DOHH2 (cell line): ENCODE results near the gene PDGFB.

Experiments
- H3F3A ChIP-seq: fragments of 200-600 bp; sonication (generic), shearing (Covaris generic); 2 replicates; pipeline ENCODE4 v1.6.0; 2016; ENCODE audit warnings: antibody characterized with exemption, mild to moderate bottlenecking; ENCODE audit not compliant: control insufficient read depth, insufficient read depth
- H3K27ac ChIP-seq: fragments of 200-600 bp; sonication (generic); 2 replicates; pipeline ENCODE4 v1.5.1; 2014; ENCODE audit warnings: low read depth, mild to moderate bottlenecking, low read length, moderate library complexity
- H3K27me3 ChIP-seq: fragments of 200-600 bp; sonication (generic); 2 replicates; pipeline ENCODE4 v1.6.1; 2014; ENCODE audit warnings: mild to moderate bottlenecking, low read length, mixed read lengths; ENCODE audit not compliant: control insufficient read depth
- H3K36me3 ChIP-seq: fragments of 200-600 bp; sonication (generic); 2 replicates; pipeline ENCODE4 v1.6.1; 2014; ENCODE audit warnings: mild to moderate bottlenecking, low read length, moderate library complexity, mixed read lengths; ENCODE audit not compliant: control insufficient read depth
- H3K4me1 ChIP-seq: fragments of 200-600 bp; sonication (generic); 2 replicates; pipeline ENCODE4 v1.6.1; 2014; ENCODE audit warnings: mild to moderate bottlenecking, low read length, mixed read lengths; ENCODE audit not compliant: control insufficient read depth
- H3K4me2 ChIP-seq: fragments of 200-600 bp; sonication (generic); 2 replicates; pipeline ENCODE4 v1.6.0; 2014; ENCODE audit warnings: mild to moderate bottlenecking, low read length, moderate library complexity
- H3K4me3 ChIP-seq: fragments of 200-600 bp; sonication (generic); 2 replicates; pipeline ENCODE4 v1.5.1; 2014; ENCODE audit warnings: mild to moderate bottlenecking, low read length, mixed read lengths
- H3K79me2 ChIP-seq: fragments of 200-600 bp; sonication (generic); 2 replicates; pipeline ENCODE4 v1.6.1; 2014; ENCODE audit warnings: mild to moderate bottlenecking, low read length, mixed read lengths; ENCODE audit not compliant: control insufficient read depth
- H3K9me2 ChIP-seq: fragments of 200-600 bp; sonication (generic); replicated peaks from 2 replicates; pipeline ENCODE4 v1.6.1; 2014; ENCODE audit warnings: mild to moderate bottlenecking, low read length, mixed read lengths; ENCODE audit not compliant: control insufficient read depth
- H3K9me3 ChIP-seq: fragments of 200-600 bp; sonication (generic); 2 replicates; pipeline ENCODE4 v1.6.1; 2014; ENCODE audit warnings: antibody characterized with exemption, low read length, mixed read lengths; ENCODE audit not compliant: control insufficient read depth, insufficient read depth
- H4K20me1 ChIP-seq: fragments of 200-600 bp; sonication (generic); 2 replicates; pipeline ENCODE4 v1.6.0; 2014; ENCODE audit warnings: low read depth, mild to moderate bottlenecking, antibody characterized with exemption, low read length, moderate library complexity; ENCODE audit not compliant: control insufficient read depth, insufficient read depth
- EZH2phosphoT487 ChIP-seq: fragments of 200-600 bp; sonication (generic); IDR thresholded peaks from 2 replicates; pipeline ENCODE4 v1.6.1; 2017; ENCODE audit warnings: borderline replicate concordance, mild to moderate bottlenecking, antibody characterized with exemption, low read length, moderate library complexity, mixed read lengths
- TF ChIP-seq, protein P1 (sequence below): fragments of 200-600 bp; sonication (generic); IDR thresholded peaks from one replicate; pipeline ENCODE4 v1.5.1; 2014; ENCODE audit warnings: antibody characterized with exemption, mild to moderate bottlenecking, low read depth, low read length; ENCODE audit not compliant: poor library complexity, severe bottlenecking

PDGFB gene

DNA sequence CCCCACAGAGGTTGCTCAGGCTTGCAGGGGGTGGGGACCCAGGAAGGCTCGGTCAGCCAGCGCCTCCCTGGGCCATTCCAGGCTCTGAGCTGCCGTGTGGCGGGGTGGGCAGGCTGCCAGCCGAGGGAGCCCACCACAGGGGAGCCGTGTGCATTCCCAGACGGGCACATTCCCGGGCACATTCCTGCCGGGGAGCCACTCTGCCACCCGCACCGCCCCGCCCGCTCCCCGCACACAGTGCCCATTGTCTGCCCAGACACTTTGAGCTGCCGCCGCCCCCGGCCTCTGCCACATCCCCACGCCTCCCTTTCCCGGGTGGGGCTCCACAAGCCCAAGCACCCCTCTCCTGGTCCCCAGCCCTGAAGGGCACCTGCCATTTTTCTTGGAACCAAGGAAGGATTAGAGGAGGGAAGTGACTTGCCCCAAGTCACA lies 47.3 kb upstream of the PDGFB start:
- no peaks in the 10 kb centered on the region for H4K20me1 ChIP-seq
- H3K4me2 ChIP-seq = no peak overlapping the region
- no peak overlapping the region for H3K4me3 ChIP-seq
- H3K9me2 ChIP-seq = no peaks in the 10 kb centered on the region
- TF ChIP-seq, protein P1, sequence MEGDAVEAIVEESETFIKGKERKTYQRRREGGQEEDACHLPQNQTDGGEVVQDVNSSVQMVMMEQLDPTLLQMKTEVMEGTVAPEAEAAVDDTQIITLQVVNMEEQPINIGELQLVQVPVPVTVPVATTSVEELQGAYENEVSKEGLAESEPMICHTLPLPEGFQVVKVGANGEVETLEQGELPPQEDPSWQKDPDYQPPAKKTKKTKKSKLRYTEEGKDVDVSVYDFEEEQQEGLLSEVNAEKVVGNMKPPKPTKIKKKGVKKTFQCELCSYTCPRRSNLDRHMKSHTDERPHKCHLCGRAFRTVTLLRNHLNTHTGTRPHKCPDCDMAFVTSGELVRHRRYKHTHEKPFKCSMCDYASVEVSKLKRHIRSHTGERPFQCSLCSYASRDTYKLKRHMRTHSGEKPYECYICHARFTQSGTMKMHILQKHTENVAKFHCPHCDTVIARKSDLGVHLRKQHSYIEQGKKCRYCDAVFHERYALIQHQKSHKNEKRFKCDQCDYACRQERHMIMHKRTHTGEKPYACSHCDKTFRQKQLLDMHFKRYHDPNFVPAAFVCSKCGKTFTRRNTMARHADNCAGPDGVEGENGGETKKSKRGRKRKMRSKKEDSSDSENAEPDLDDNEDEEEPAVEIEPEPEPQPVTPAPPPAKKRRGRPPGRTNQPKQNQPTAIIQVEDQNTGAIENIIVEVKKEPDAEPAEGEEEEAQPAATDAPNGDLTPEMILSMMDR = no peak
- TF ChIP-seq EZH2phosphoT487 = no peak
- no peaks in the 10 kb centered on the region for H3F3A ChIP-seq
- H3K79me2 ChIP-seq = no peaks in the 10 kb centered on the region
- H3K4me1 ChIP-seq = peaks cover 17% of the 10 kb centered on the region
- no peaks in the 10 kb centered on the region for H3K36me3 ChIP-seq
- no peaks in the 10 kb centered on the region for H3K9me3 ChIP-seq
- peaks cover 1% of the 10 kb centered on the region; the same call in 1 of the 2 replicates for H3K27me3 ChIP-seq
- no peak overlapping the region for H3K27ac ChIP-seq

DNA sequence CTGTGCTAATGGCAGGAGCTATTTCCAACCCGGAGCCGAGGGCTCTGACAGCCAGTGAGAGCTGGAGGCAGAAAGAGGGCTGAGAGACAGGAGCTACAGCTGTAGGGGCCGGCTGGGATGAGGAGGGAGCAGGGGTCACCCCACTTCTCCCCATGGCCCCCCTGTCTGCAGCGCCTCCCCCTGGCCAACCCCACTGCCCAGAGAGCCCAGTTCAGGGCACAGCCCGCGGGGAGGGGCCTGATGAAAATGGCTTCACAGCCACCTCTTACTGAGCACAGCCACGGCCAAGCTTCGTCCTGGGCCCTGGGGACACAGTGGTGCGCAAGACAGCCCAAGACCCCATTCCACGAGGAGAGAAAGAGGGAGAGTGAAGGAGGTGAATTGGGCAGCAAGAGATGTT lies 46.7 kb upstream of the PDGFB start:
- Histone ChIP-seq H3K4me1 (peaks cover 17% of the 10 kb centered on the region), H3K4me2 (no peak overlapping the region), H3K79me2 (no peaks in the 10 kb centered on the region), H3K4me3 (no peak overlapping the region), H3K9me3 (no peaks in the 10 kb centered on the region), H3F3A (no peaks in the 10 kb centered on the region), H3K27me3 (peaks cover 5% of the 10 kb centered on the region), H3K27ac (no peak overlapping the region), H4K20me1 (no peaks in the 10 kb centered on the region), H3K9me2 (no peaks in the 10 kb centered on the region), H3K36me3 (no peaks in the 10 kb centered on the region)
- TF ChIP-seq EZH2phosphoT487 = no peak
- TF ChIP-seq, protein P1 = peak; percentile 47

GRCh38 chr22:39290724-39291161 lies 46.0 kb upstream of the PDGFB start:
- Histone ChIP-seq H4K20me1 (no peaks in the 10 kb centered on the region), H3K36me3 (no peaks in the 10 kb centered on the region), H3K9me3 (no peaks in the 10 kb centered on the region), H3F3A (no peaks in the 10 kb centered on the region), H3K27ac (no peak overlapping the region), H3K9me2 (no peaks in the 10 kb centered on the region), H3K4me2 (no peak overlapping the region), H3K79me2 (no peaks in the 10 kb centered on the region), H3K4me3 (no peak overlapping the region), H3K4me1 (peaks cover 14% of the 10 kb centered on the region), H3K27me3 (peaks cover 8% of the 10 kb centered on the region)
- TF ChIP-seq, protein P1 = no peak
- no peak for TF ChIP-seq EZH2phosphoT487
